ENCODE results near the gene MYO1G. TPM values are rescaled to one million over a fixed set of nuclear protein-coding genes. Genes with fewer than 3 reads are reported as not detected.

MYO1G gene
- total RNA-seq, 1 donor from 2014 or later, result 0.41 TPM

Other genes starting within 250 kb of the MYO1G start
- gene ZMIZ2, start 230.2 kb downstream of the MYO1G start, total RNA-seq, result 9.8 TPM
- 518 TPM for gene PPIA, start 182.3 kb downstream of the MYO1G start, total RNA-seq
- 227 TPM for gene H2AZ2, start 130.9 kb downstream of the MYO1G start, total RNA-seq
- 36.7 TPM for gene PURB, start 93.5 kb downstream of the MYO1G start, total RNA-seq
- gene CCM2, start 21.2 kb upstream of the MYO1G start, total RNA-seq, result 22.4 TPM
- 4.9 TPM for gene NACAD, start 110.0 kb upstream of the MYO1G start, total RNA-seq
- 60.7 TPM for gene TBRG4, start 132.7 kb upstream of the MYO1G start, total RNA-seq
- gene RAMP3, start 178.8 kb upstream of the MYO1G start, total RNA-seq, result 5.7 TPM

All from frontal cortex (tissue), 1 donor.